ENCODE data around the gene BLACAT1. TPM values are rescaled to one million over a fixed set of nuclear protein-coding genes. Genes with fewer than 3 reads are reported as not detected.
A peak's percentile ranks its signal among the peaks of the same experiment; 100 is the strongest.

The BLACAT1 gene
- total RNA-seq, 2 donors from 2014 or later = 0.20 to 0.37 TPM

DNA sequence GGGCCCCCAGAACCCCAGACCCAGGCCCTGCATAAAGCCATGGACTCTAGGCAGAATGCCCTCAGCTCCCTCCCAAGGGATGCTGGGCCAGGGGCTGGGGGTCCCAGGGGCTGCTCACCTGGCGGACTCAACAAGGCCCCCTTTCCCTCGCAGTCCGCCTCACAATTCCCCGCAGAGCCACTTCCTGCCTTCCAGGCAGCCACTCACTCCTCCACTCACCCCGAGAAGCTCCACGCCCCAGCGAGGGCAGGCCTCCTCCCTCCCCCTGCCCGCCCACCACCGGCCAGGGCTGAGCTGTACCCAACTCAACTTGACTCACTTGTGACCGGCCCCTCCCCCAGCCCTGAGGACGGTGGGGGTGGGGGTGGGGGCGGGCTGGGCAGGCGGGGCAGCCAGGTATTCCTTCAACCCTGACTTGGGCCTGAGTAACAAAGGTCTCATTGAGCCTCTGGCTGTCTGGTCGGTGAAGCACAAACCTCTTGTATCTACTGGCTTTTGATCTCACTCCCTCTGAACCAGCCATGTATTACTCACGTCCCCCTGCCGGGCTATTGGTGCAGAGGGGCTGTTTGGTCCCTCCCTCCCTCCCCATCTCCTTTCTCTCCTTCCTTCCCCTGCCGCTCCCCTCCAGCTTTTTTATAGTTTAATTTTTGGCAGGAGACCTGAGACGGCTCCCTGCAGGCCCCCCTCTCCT is 5.9 kb downstream of the BLACAT1 start:
- Histone ChIP-seq H3K27ac (no peak overlapping the region), H3K4me1 (no peaks in the 10 kb centered on the region), H3K9ac (ENCODE audit: low read depth in 2 of 2, low read length in 2 of 2) (peak overlapping the region in 1 of 2 donors; percentile 24), H3K27me3 (peaks cover 15% of the 10 kb centered on the region), H3K4me3 (peak overlapping the region; percentile 19), H3K9me3 (no peaks in the 10 kb centered on the region), H3K36me3 (no peaks in the 10 kb centered on the region)
- TF ChIP-seq, protein P1, sequence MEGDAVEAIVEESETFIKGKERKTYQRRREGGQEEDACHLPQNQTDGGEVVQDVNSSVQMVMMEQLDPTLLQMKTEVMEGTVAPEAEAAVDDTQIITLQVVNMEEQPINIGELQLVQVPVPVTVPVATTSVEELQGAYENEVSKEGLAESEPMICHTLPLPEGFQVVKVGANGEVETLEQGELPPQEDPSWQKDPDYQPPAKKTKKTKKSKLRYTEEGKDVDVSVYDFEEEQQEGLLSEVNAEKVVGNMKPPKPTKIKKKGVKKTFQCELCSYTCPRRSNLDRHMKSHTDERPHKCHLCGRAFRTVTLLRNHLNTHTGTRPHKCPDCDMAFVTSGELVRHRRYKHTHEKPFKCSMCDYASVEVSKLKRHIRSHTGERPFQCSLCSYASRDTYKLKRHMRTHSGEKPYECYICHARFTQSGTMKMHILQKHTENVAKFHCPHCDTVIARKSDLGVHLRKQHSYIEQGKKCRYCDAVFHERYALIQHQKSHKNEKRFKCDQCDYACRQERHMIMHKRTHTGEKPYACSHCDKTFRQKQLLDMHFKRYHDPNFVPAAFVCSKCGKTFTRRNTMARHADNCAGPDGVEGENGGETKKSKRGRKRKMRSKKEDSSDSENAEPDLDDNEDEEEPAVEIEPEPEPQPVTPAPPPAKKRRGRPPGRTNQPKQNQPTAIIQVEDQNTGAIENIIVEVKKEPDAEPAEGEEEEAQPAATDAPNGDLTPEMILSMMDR (IDR thresholded peaks at IDR 0.05) = no peak
- intact Hi-C loops (cut with DNase I) = no loop called here
- DNase-seq = peak; percentile 74

- Histone ChIP-seq H3K9ac (ENCODE audit: low read depth in 2 of 2, low read length in 2 of 2) (peak overlapping the region in 1 of 2 donors; percentile 24), H3K36me3 (no peaks in the 10 kb centered on the region), H3K4me3 (peak overlapping the region; percentile 19), H3K9me3 (no peaks in the 10 kb centered on the region), H3K27me3 (peaks cover 9% of the 10 kb centered on the region), H3K4me1 (no peaks in the 10 kb centered on the region), H3K27ac (no peak overlapping the region)
- DNase-seq = no peak
- intact Hi-C loops (cut with DNase I) = no loop called here
- TF ChIP-seq, protein P1 (IDR thresholded peaks at IDR 0.05) = no peak
Observed at GRCh38 chr1:205449254-205449749, 6.5 kb downstream of the BLACAT1 start.

GRCh38 chr1:205448540-205449253 is 7.1 kb downstream of the BLACAT1 start:
- TF ChIP-seq, protein P1 (IDR thresholded peaks at IDR 0.05) = no peak
- H3K9me3 ChIP-seq = no peaks in the 10 kb centered on the region
- H3K36me3 ChIP-seq = no peaks in the 10 kb centered on the region
- peaks cover 5% of the 10 kb centered on the region for H3K27me3 ChIP-seq
- H3K9ac ChIP-seq (ENCODE audit: low read depth in 2 of 2, low read length in 2 of 2) = no peak overlapping the region
- intact Hi-C loops (cut with DNase I) = no loop called here
- H3K4me1 ChIP-seq = no peaks in the 10 kb centered on the region
- no peak overlapping the region for H3K27ac ChIP-seq
- no peak for DNase-seq
- peak overlapping the region; percentile 19 for H3K4me3 ChIP-seq

DNA sequence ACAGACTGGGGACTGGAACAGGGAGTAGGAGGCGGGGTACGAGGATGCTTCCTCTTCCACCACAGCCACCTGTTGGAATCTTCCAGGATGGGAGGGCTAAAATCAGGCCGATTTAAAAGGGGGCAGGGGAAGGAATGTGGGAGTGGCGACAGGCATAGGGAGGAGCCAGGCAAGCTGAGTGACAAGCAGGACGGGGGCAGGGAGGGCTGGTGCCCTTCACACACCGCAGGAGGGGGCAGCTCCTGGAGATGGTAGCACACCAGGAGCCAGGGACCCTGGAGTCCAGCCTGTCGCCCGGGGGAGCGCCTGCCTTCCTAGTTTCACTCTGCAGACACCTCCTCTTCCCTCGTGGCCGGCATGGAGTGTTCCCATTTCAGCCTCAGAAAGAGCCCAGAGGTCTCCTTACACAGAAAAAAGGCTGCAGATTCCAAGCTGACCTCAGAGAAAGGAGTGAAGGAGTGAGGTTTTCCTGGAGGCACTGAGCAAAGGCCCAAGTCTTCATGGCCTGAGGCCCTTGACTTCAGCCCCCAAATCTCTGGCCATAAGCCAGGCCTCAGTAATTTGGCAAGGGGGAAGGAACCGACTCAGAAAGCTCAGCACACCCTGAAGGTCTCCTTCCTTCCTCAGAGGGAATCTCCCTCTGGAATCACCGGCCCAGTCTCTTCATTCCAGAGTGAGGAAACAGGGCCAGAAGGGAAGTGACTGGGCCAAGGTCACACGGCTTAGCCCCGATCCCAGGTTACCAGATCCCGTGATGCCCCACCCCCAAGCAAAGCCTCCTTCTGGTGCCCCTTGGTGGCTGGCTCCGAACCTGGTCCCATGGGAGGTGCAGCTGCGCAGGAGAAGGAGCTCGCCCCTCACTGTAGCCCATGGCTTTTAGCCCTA is 8.1 kb downstream of the BLACAT1 start:
- no peak for DNase-seq
- H3K4me3 ChIP-seq = no peak overlapping the region
- H3K4me1 ChIP-seq = no peaks in the 10 kb centered on the region
- H3K27ac ChIP-seq = no peak overlapping the region
- intact Hi-C loops (cut with DNase I) = no loop called here
- H3K9ac ChIP-seq (ENCODE audit: low read depth in 2 of 2, low read length in 2 of 2) = no peak overlapping the region
- H3K27me3 ChIP-seq = no peaks in the 10 kb centered on the region
- no peaks in the 10 kb centered on the region for H3K9me3 ChIP-seq
- H3K36me3 ChIP-seq = no peaks in the 10 kb centered on the region
- TF ChIP-seq, protein P1 (IDR thresholded peaks at IDR 0.05) = no peak

- Histone ChIP-seq H3K27ac (no peak overlapping the region), H3K9ac (ENCODE audit: low read depth in 2 of 2, low read length in 2 of 2) (no peak overlapping the region), H3K4me3 (no peak overlapping the region), H3K27me3 (no peaks in the 10 kb centered on the region), H3K36me3 (no peaks in the 10 kb centered on the region), H3K9me3 (no peaks in the 10 kb centered on the region), H3K4me1 (peaks cover under 1% of the 10 kb centered on the region)
- TF ChIP-seq, protein P1 (IDR thresholded peaks at IDR 0.05) = no peak
- intact Hi-C loops (cut with DNase I) = no loop called here
- no peak for DNase-seq
Observed at GRCh38 chr1:205446828-205447227, 9.0 kb downstream of the BLACAT1 start.
